ENCODE results near the gene CD300LF. TPM values are rescaled to one million over a fixed set of nuclear protein-coding genes. Genes with fewer than 3 reads are reported as not detected.

Gene CD300LF
- total and polyA plus RNA-seq, 5 donors: 0.05 to 0.62 (median 0.30) TPM; not detected in 1

- peak overlapping the region; percentile 23 for H3K4me3 ChIP-seq (ENCODE audit: low read length)
- ATAC-seq (peak; percentile 24 to 36), DNase-seq (peak in 2 of 3 donors; percentile 77 to 81)
- 33% methylated on average over 16 of the region's 16 CpGs for WGBS
- intact Hi-C loops (cut with DNase I): loop anchor here in 2 of 4 donors (5.0 kb wide), 1 partner anchor 81 kb away; no protein-coding TSS in a partner anchor
- no peak overlapping the region for H3K27ac ChIP-seq (ENCODE audit: low read length)
- H3K27me3 ChIP-seq (ENCODE audit: control insufficient read depth, insufficient read depth): no peaks in the 10 kb centered on the region
- no peaks in the 10 kb centered on the region for H3K9me3 ChIP-seq (ENCODE audit: control insufficient read depth, low read length)
- no peaks in the 10 kb centered on the region for H3K4me1 ChIP-seq (ENCODE audit: control insufficient read depth, insufficient read depth, low read length)
Observed at GRCh38 chr17:74738051-74738996, 25.6 kb upstream of the CD300LF start.

DNA sequence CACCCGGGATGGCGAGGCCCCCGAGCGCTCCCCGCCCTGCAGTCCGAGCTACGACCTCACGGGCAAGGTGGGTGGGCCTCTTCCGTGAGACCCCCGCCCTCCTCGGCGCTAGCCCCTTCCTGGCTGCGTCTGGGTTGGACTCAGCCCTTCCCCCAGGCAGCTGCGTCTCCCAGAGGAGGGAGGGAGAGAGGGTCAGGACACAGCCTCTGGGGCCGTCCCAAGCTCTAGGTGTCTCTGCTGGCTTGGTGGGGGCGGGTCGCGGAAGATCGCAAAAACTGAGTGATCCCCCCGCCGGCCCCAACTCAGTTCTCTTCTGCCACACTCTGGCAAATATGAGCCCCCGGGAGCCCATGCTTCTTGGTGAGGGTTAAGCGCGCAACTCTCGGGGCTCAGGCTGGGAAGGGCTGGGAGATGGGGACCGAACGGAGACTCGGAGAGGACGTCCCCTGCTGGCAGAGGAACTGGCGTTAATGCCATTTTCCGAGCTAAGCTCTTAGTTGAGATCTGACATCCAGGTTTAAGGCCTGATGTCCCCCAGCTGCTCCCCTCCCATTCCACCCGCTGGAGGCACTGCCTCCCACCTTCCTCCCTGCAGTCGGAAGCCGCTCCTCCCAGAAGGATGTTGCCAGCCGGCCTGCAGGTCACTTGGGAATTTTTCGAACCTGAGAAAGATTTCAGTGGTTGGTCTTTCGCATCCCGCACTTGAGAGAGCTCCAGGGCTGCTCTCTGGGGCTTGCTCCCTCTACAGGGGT, 24.8 kb upstream of the CD300LF start:
- H3K9me3 ChIP-seq (ENCODE audit: control insufficient read depth, low read length): no peaks in the 10 kb centered on the region
- no peak overlapping the region for H3K27ac ChIP-seq (ENCODE audit: low read length)
- H3K4me1 ChIP-seq (ENCODE audit: control insufficient read depth, insufficient read depth, low read length): no peaks in the 10 kb centered on the region
- peak overlapping the region; percentile 23 for H3K4me3 ChIP-seq (ENCODE audit: low read length)
- DNase-seq: peak in 2 of 3 donors; percentile 71 to 73
- intact Hi-C loops (cut with DNase I): loop anchor here in 2 of 4 donors (5.0 kb wide), 1 partner anchor 80 kb away; no protein-coding TSS in a partner anchor
- no peaks in the 10 kb centered on the region for H3K27me3 ChIP-seq (ENCODE audit: control insufficient read depth, insufficient read depth)
- ATAC-seq: peak; percentile 8 to 25
- 3% methylated on average over 38 of the region's 38 CpGs for WGBS

GRCh38 chr17:74736513-74737298, 24.0 kb upstream of the CD300LF start, which contains the start of gene RAB37:
Gene RAB37, plus strand, starts transcription at chr17:74737256. Its CDS starts 17 bp downstream, at chr17:74737273.
- intact Hi-C loops (cut with DNase I): loop anchor here in 2 of 4 donors (5.0 kb wide), 1 partner anchor 79 kb away; no protein-coding TSS in a partner anchor
- no peak within 1 kb of the TSS for H3K27ac ChIP-seq (ENCODE audit: low read length)
- H3K4me1 ChIP-seq (ENCODE audit: control insufficient read depth, insufficient read depth, low read length): no peaks in the 10 kb centered on the region
- ATAC-seq: peak; percentile 54 to 67
- 1% methylated on average over 67 of the region's 67 CpGs for WGBS
- H3K4me3 ChIP-seq (ENCODE audit: low read length): peak within 1 kb of the TSS; percentile 23
- H3K9me3 ChIP-seq (ENCODE audit: control insufficient read depth, low read length): no peaks in the 10 kb centered on the region
- H3K27me3 ChIP-seq (ENCODE audit: control insufficient read depth, insufficient read depth): no peaks in the 10 kb centered on the region
- peak; percentile 60 to 86 (median 83) for DNase-seq

DNA sequence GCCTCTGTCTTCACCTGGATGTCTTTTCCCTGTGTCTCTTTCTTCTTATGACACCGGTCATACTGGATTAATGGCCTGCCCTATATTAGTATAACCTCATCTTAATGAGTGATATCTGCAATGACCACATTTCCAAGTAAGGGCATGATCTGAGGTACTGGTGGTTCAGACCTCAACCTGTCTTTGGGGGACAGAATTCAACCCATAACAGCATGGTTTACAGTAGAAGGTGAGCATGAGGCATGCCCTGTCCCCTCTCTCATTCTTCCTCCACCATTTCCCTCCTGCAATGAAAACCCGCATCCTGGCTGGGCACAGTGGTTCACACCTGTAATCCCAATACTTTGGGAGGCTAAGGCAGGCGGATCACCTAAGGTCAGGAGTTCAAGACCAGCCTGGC, 21.5 kb upstream of the CD300LF start:
- H3K27ac ChIP-seq (ENCODE audit: low read length): no peak overlapping the region
- intact Hi-C loops (cut with DNase I): no loop called here
- DNase-seq (no peak), ATAC-seq (no peak)
- WGBS: 94% methylated on average over 3 of the region's 3 CpGs
- H3K27me3 ChIP-seq (ENCODE audit: control insufficient read depth, insufficient read depth): no peaks in the 10 kb centered on the region
- H3K4me3 ChIP-seq (ENCODE audit: low read length): no peak overlapping the region
- no peaks in the 10 kb centered on the region for H3K9me3 ChIP-seq (ENCODE audit: control insufficient read depth, low read length)
- no peaks in the 10 kb centered on the region for H3K4me1 ChIP-seq (ENCODE audit: control insufficient read depth, insufficient read depth, low read length)

- ATAC-seq: no peak
- H3K9me3 ChIP-seq (ENCODE audit: control insufficient read depth, low read length): no peaks in the 10 kb centered on the region
- no peaks in the 10 kb centered on the region for H3K27me3 ChIP-seq (ENCODE audit: control insufficient read depth, insufficient read depth)
- no peak for DNase-seq
- no peaks in the 10 kb centered on the region for H3K4me1 ChIP-seq (ENCODE audit: control insufficient read depth, insufficient read depth, low read length)
- intact Hi-C loops (cut with DNase I): no loop called here
- WGBS: 68% methylated on average over 9 of the region's 9 CpGs
- no peak overlapping the region for H3K4me3 ChIP-seq (ENCODE audit: low read length)
- no peak overlapping the region for H3K27ac ChIP-seq (ENCODE audit: low read length)
Observed at GRCh38 chr17:74733365-74734122, 20.8 kb upstream of the CD300LF start.

- ATAC-seq: no peak
- H3K27ac ChIP-seq (ENCODE audit: low read length): no peak overlapping the region
- intact Hi-C loops (cut with DNase I): no loop called here
- DNase-seq: no peak
- H3K9me3 ChIP-seq (ENCODE audit: control insufficient read depth, low read length): no peaks in the 10 kb centered on the region
- 77% methylated on average over 12 of the region's 12 CpGs for WGBS
- no peaks in the 10 kb centered on the region for H3K27me3 ChIP-seq (ENCODE audit: control insufficient read depth, insufficient read depth)
- no peak overlapping the region for H3K4me3 ChIP-seq (ENCODE audit: low read length)
- no peaks in the 10 kb centered on the region for H3K4me1 ChIP-seq (ENCODE audit: control insufficient read depth, insufficient read depth, low read length)
Observed at GRCh38 chr17:74732042-74732867, 19.5 kb upstream of the CD300LF start.

- Histone ChIP-seq H3K4me3 (ENCODE audit: low read length) (no peak overlapping the region), H3K9me3 (ENCODE audit: control insufficient read depth, low read length) (no peaks in the 10 kb centered on the region), H3K4me1 (ENCODE audit: control insufficient read depth, insufficient read depth, low read length) (no peaks in the 10 kb centered on the region), H3K27ac (ENCODE audit: low read length) (no peak overlapping the region), H3K27me3 (ENCODE audit: control insufficient read depth, insufficient read depth) (no peaks in the 10 kb centered on the region)
- WGBS: 70% methylated on average over 4 of the region's 4 CpGs
- intact Hi-C loops (cut with DNase I): no loop called here
- no peak for DNase-seq
- no peak for ATAC-seq
Observed at GRCh38 chr17:74731347-74731605, 18.6 kb upstream of the CD300LF start.

DNA sequence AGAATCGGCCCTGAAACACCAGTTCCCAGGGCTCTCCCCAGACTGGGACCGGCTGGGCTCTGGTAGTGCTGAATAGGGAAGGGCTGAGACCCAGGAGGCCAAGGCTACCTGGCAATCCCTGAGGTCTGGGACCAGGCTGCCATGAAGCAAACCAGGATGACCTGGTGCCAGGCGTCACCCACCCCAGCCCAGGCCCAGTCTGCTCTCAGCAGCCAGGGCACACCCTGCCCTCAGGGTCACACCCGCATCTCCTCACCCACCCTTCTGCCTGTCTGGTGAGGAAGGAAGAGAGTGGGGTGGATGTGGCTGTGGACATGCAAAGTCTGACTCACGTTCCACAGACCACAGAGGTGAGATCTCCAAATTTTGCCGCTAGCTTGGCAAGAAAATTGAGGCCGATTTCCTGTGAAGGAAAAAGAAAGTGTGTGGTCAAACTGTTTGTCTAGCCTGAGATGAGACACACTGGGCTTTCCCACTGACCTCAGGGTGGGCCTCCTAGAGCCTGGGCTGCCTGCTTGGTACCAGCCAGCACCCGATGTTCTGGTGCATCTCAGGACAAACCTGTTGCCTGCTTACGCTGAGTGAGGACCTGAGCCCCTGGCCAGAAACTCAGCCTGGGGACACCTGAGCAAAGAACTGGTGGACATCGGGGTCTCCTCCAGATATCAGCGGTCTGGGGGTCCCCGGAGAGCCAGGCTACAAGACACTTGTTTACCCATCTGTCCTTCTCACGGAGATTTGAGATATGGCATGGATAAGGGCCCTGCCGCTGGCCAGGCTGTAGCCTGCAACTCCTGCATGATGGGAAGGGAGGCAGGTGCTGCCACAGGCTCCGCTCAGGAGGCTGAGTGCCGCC, 18.0 kb upstream of the CD300LF start:
- ATAC-seq: peak; percentile 14 to 35

GRCh38 chr17:74729866-74730265, 17.1 kb upstream of the CD300LF start:
- DNase-seq (no peak), ATAC-seq (no peak)
- H3K27me3 ChIP-seq (ENCODE audit: control insufficient read depth, insufficient read depth): no peaks in the 10 kb centered on the region
- H3K4me1 ChIP-seq (ENCODE audit: control insufficient read depth, insufficient read depth, low read length): no peaks in the 10 kb centered on the region
- intact Hi-C loops (cut with DNase I): no loop called here
- no peaks in the 10 kb centered on the region for H3K9me3 ChIP-seq (ENCODE audit: control insufficient read depth, low read length)
- H3K4me3 ChIP-seq (ENCODE audit: low read length): no peak overlapping the region
- 80% methylated on average over 15 of the region's 15 CpGs for WGBS
- H3K27ac ChIP-seq (ENCODE audit: low read length): no peak overlapping the region

More for the DNA sequence above, 18.0 kb upstream of the CD300LF start:
- Histone ChIP-seq H3K27me3 (ENCODE audit: control insufficient read depth, insufficient read depth) (no peaks in the 10 kb centered on the region), H3K27ac (ENCODE audit: low read length) (no peak overlapping the region), H3K9me3 (ENCODE audit: control insufficient read depth, low read length) (no peaks in the 10 kb centered on the region), H3K4me3 (ENCODE audit: low read length) (no peak overlapping the region), H3K4me1 (ENCODE audit: control insufficient read depth, insufficient read depth, low read length) (no peaks in the 10 kb centered on the region)
- no peak for DNase-seq
- intact Hi-C loops (cut with DNase I): no loop called here
- WGBS: 75% methylated on average over 16 of the region's 16 CpGs

All from right cardiac atrium (tissue), 5 donors.